H9 (cell line): ENCODE results near the gene ZBED2. TPM values are rescaled to one million over a fixed set of nuclear protein-coding genes. Genes with fewer than 3 reads are reported as not detected.

Experiments
- DNase-seq: peaks from one replicate; pipeline ENCODE4 v3.0.0-alpha.2; 2017
- H2AFZ ChIP-seq: one replicate; pipeline ENCODE4 v1.6.1; 2013; ENCODE audit warnings: mild to moderate bottlenecking, low read length, control low read depth, moderate library complexity
- H2AK5ac ChIP-seq: 2 replicates; pipeline ENCODE4 v1.6.1; 2013; ENCODE audit warnings: low read length, control low read depth, mixed read lengths; ENCODE audit not compliant: insufficient read length
- H2BK120ac ChIP-seq: one replicate; pipeline ENCODE4 v1.6.1; 2013; ENCODE audit warnings: low read depth, mild to moderate bottlenecking, low read length, control low read depth, inconsistent platforms; ENCODE audit not compliant: poor library complexity, severe bottlenecking
- H2BK12ac ChIP-seq: 2 replicates; pipeline ENCODE4 v1.6.1; 2013; ENCODE audit warnings: low read length, control low read depth, mixed read lengths, low read depth; ENCODE audit not compliant: insufficient read length
- H2BK15ac ChIP-seq: 2 replicates; pipeline ENCODE4 v1.6.1; 2013; ENCODE audit warnings: low read depth, low read length, control low read depth
- H2BK20ac ChIP-seq: one replicate; pipeline ENCODE4 v1.6.1; 2013; ENCODE audit warnings: low read depth, mild to moderate bottlenecking, low read length, control low read depth, inconsistent platforms; ENCODE audit not compliant: poor library complexity, severe bottlenecking
- H2BK5ac ChIP-seq: 2 replicates; pipeline ENCODE4 v1.6.1; 2013; ENCODE audit warnings: low read length, control low read depth, mixed read lengths; ENCODE audit not compliant: insufficient read length
- H3K14ac ChIP-seq: 2 replicates; pipeline ENCODE4 v1.6.1; 2013; ENCODE audit warnings: low read length, control low read depth; ENCODE audit not compliant: insufficient read depth
- H3K18ac ChIP-seq: 2 replicates; pipeline ENCODE4 v1.6.1; 2013; ENCODE audit warnings: low read depth, mild to moderate bottlenecking, mixed read lengths, low read length, control low read depth; ENCODE audit not compliant: insufficient read length
- H3K23ac ChIP-seq: 2 replicates; pipeline ENCODE4 v1.6.1; 2013; ENCODE audit warnings: low read length, control low read depth, mixed read lengths, low read depth; ENCODE audit not compliant: insufficient read length
- H3K23me2 ChIP-seq: 2 replicates; pipeline ENCODE4 v1.6.1; 2013; ENCODE audit warnings: low read depth, mild to moderate bottlenecking, mixed read lengths, low read length, control low read depth; ENCODE audit not compliant: insufficient read length, poor library complexity, severe bottlenecking
- H3K27ac ChIP-seq: 2 replicates; pipeline ENCODE4 v1.5.1; 2013; ENCODE audit warnings: low read length, control low read depth, mixed read lengths, low read depth; ENCODE audit not compliant: insufficient read length
- H3K27me3 ChIP-seq: 2 replicates; pipeline ENCODE4 v1.6.1; 2013; ENCODE audit warnings: low read length, control low read depth, inconsistent platforms; ENCODE audit not compliant: insufficient read depth
- H3K4ac ChIP-seq: 2 replicates; pipeline ENCODE4 v1.6.1; 2013; ENCODE audit warnings: low read depth, mild to moderate bottlenecking, control low read depth, inconsistent platforms, low read length, moderate library complexity
- H3K4me1 ChIP-seq: 2 replicates; pipeline ENCODE4 v1.6.1; 2013; ENCODE audit warnings: low read length, control low read depth, inconsistent platforms; ENCODE audit not compliant: insufficient read depth
- H3K4me2 ChIP-seq: 2 replicates; pipeline ENCODE4 v1.6.1; 2013; ENCODE audit warnings: low read length, control low read depth, mixed read lengths; ENCODE audit not compliant: insufficient read length, insufficient read depth
- H3K56ac ChIP-seq: 2 replicates; pipeline ENCODE4 v1.6.1; 2013; ENCODE audit warnings: low read depth, mild to moderate bottlenecking, mixed read lengths, low read length, control low read depth; ENCODE audit not compliant: insufficient read length
- H3K79me1 ChIP-seq: 2 replicates; pipeline ENCODE4 v1.6.1; 2013; ENCODE audit warnings: low read depth, mild to moderate bottlenecking, moderate library complexity, low read length, control low read depth, inconsistent platforms; ENCODE audit not compliant: insufficient read depth, poor library complexity, severe bottlenecking
- H3K79me2 ChIP-seq: 2 replicates; pipeline ENCODE4 v1.6.1; 2013; ENCODE audit warnings: low read length, control low read depth, inconsistent platforms; ENCODE audit not compliant: insufficient read depth
- H3K9ac ChIP-seq: 2 replicates; pipeline ENCODE4 v1.6.1; 2013; ENCODE audit warnings: low read length, control low read depth, mixed read lengths; ENCODE audit not compliant: insufficient read length; ENCODE audit errors: extremely low read depth
- H3K9me3 ChIP-seq: one replicate; pipeline ENCODE4 v1.6.1; 2013; ENCODE audit warnings: low read depth, low read length, inconsistent platforms; ENCODE audit not compliant: control insufficient read depth
- H3T11ph ChIP-seq: one replicate; pipeline ENCODE4 v1.6.1; 2013; ENCODE audit warnings: mild to moderate bottlenecking, low read length, control low read depth, inconsistent platforms
- H4K20me1 ChIP-seq: one replicate; pipeline ENCODE4 v1.6.1; 2013; ENCODE audit not compliant: control insufficient read depth, insufficient read length, insufficient read depth
- H4K5ac ChIP-seq: 2 replicates; pipeline ENCODE4 v1.6.1; 2013; ENCODE audit warnings: low read depth, mild to moderate bottlenecking, mixed read lengths, low read length, control low read depth; ENCODE audit not compliant: insufficient read length
- H4K8ac ChIP-seq: replicated peaks from 2 replicates; pipeline ENCODE4 v1.6.1; 2013; ENCODE audit warnings: low read length, control low read depth, mixed read lengths, low read depth; ENCODE audit not compliant: insufficient read length
- H4K91ac ChIP-seq: 2 replicates; pipeline ENCODE4 v1.6.1; 2013; ENCODE audit warnings: low read depth, mild to moderate bottlenecking, moderate library complexity, mixed read lengths, low read length, control low read depth; ENCODE audit not compliant: insufficient read length
- H3K27ac Mint-ChIP-seq, 3 experiments: 2 replicates in 2 of 3; 3 replicates in 1 of 3; pipeline ENCODE4 v1.8.0; 2020 to 2021; ENCODE audit warnings: mixed read lengths in 3 of 3, mild to moderate bottlenecking in 1 of 3, moderate library complexity in 1 of 3
- H3K27me3 Mint-ChIP-seq: 2 replicates; pipeline ENCODE4 v1.8.0; 2021; ENCODE audit warnings: low read depth, mild to moderate bottlenecking, moderate library complexity, mixed read lengths
- H3K36me3 Mint-ChIP-seq, 3 experiments: 2 replicates in 2 of 3; 3 replicates in 1 of 3; pipeline ENCODE4 v1.8.0; 2020 to 2021; ENCODE audit warnings: low read depth in 3 of 3, mixed read lengths in 3 of 3; ENCODE audit not compliant: insufficient read depth in 1 of 3
- H3K4me1 Mint-ChIP-seq, 2 experiments: 2 replicates each; pipeline ENCODE4 v1.8.0; 2020; ENCODE audit warnings: mixed read lengths in 2 of 2
- H3K4me3 Mint-ChIP-seq, 2 experiments: 2 replicates in 1 of 2; 3 replicates in 1 of 2; pipeline ENCODE4 v1.8.0; 2020 to 2021; ENCODE audit warnings: mild to moderate bottlenecking in 2 of 2, mixed read lengths in 2 of 2, moderate library complexity in 1 of 2
- H3K9me3 Mint-ChIP-seq, 2 experiments: 2 replicates in 1 of 2; 3 replicates in 1 of 2; pipeline ENCODE4 v1.8.0; 2020; ENCODE audit warnings: mild to moderate bottlenecking in 2 of 2, mixed read lengths in 2 of 2, moderate library complexity in 1 of 2
- CTCF ChIP-seq: fragments of 200-600 bp; sonication (generic); conservative IDR thresholded peaks from 3 replicates; pipeline ENCODE4 v1.8.0; 2021; ENCODE audit warnings: antibody characterized with exemption, mild to moderate bottlenecking
- WGBS: extraction: QIAGEN DNeasy Blood & Tissue Kit; methylation state at CpG from one replicate; pipeline ENCODE4 v1.1.7; 2013; ENCODE audit warnings: missing lambda C conversion rate, low lambda C conversion rate, mixed read lengths; ENCODE audit not compliant: insufficient read length; ENCODE audit errors: extremely low coverage; 5-methylcytosine and 5-hydroxymethylcytosine counted together
- total RNA-seq: library from RNA; stranded (reverse); gene quantifications from 2 replicates; pipeline ENCODE4 v1.2.1, GENCODE V29; 2021

Gene ZBED2
- total RNA-seq, 1 experiment from 2014 or later, result not detected

- H3K27me3 ChIP-seq, result no peaks in the 10 kb centered on the region
- peak; percentile 32 for DNase-seq
- H3K4ac ChIP-seq, result no peak overlapping the region
- WGBS, result no CpG with 5 or more reads among the region's 12 CpGs
- Mint-ChIP-seq H3K4me3 (no peak overlapping the region), H3K27ac (0 out of 7 replicates have a peak overlapping the region, but pooled peaks of 1 of the 3 experiments have one; percentile 35), H3K4me1 (no peaks in the 10 kb centered on the region), H3K9me3 (no peaks in the 10 kb centered on the region), H3K36me3 (no peaks in the 10 kb centered on the region), H3K27me3 (no peaks in the 10 kb centered on the region)
- no peak overlapping the region for H4K91ac ChIP-seq
- no peak overlapping the region for H3T11ph ChIP-seq
- H3K18ac ChIP-seq, result no peak overlapping the region
- H3K79me1 ChIP-seq, result no peaks in the 10 kb centered on the region
- no peak overlapping the region for H4K8ac ChIP-seq
- H3K27ac ChIP-seq, result no peak overlapping the region
- no peak overlapping the region for H3K9ac ChIP-seq
- no peak overlapping the region for H2AK5ac ChIP-seq
- no peaks in the 10 kb centered on the region for H3K9me3 ChIP-seq
- no peak overlapping the region for H2BK15ac ChIP-seq
- no peak overlapping the region for H3K4me2 ChIP-seq
- H2BK12ac ChIP-seq, result no peak overlapping the region
- H3K23me2 ChIP-seq, result no peaks in the 10 kb centered on the region
- H4K20me1 ChIP-seq, result no peaks in the 10 kb centered on the region
- no peak overlapping the region for H4K5ac ChIP-seq
- H3K14ac ChIP-seq, result no peak overlapping the region
- 0 out of 3 replicates have a peak, but pooled peaks have one; percentile 10 for TF ChIP-seq CTCF
- no peak overlapping the region for H3K23ac ChIP-seq
- no peak overlapping the region for H2BK20ac ChIP-seq
- no peak overlapping the region for H2BK5ac ChIP-seq
- no peak overlapping the region for H2AFZ ChIP-seq
- no peak overlapping the region for H2BK120ac ChIP-seq
- H3K79me2 ChIP-seq, result no peaks in the 10 kb centered on the region
- H3K56ac ChIP-seq, result no peak overlapping the region
- H3K4me1 ChIP-seq, result no peaks in the 10 kb centered on the region
These were observed 24.6 kb downstream of the ZBED2 start for GRCh38 chr3:111570404-111571030.
